HCT116 (cell line): ENCODE data around the gene AOC2. TPM values are rescaled to one million over a fixed set of nuclear protein-coding genes. Genes with fewer than 3 reads are reported as not detected.

ENCODE experiments used
- ATAC-seq: fragments of 200-7000 bp; cut with Tn5 transposase; 2 replicates; pipeline ENCODE4 v1.9.1; 2020; ENCODE audit warnings: mild to moderate bottlenecking, moderate library complexity
- BruUV-seq: library from RNA; stranded (reverse); fragments of 400-500 nt; replicated peaks from 2 replicates; lab custom pipeline; 2021; lab: Mats Ljungman, UMichigan
- CTCF ChIA-PET: fragments of 300-600 bp; sonication (Branson Sonifier 250); formaldehyde crosslinking; loops from one replicate; lab custom pipeline; 2021; ENCODE audit warnings: antibody characterized with exemption; lab: Charles Lee
- POLR2A ChIA-PET: fragments of 300-600, 350-600 bp; sonication (Branson Sonifier 250); formaldehyde crosslinking; loops from one replicate; lab custom pipeline; 2021; ENCODE audit warnings: antibody characterized with exemption; lab: Charles Lee
- RAD21 ChIA-PET, 2 experiments: fragments of 300-600 bp; sonication (Branson Sonifier 250); formaldehyde crosslinking; loops; one replicate each; lab custom pipeline; 2023; ENCODE audit warnings: low total read pairs in 2 of 2; ENCODE audit not compliant: uncharacterized antibody in 2 of 2, unreplicated experiment in 2 of 2, low non-redundant PET in 1 of 2; lab: Charles Lee
- DNase-seq: peaks from one replicate; pipeline ENCODE4 v3.0.0-alpha.2; 2010; ENCODE audit warnings: low read depth, low spot score
- H2AFZ ChIP-seq: fragments of 200-600 bp; shearing (Covaris generic), sonication (generic); 2 replicates; pipeline ENCODE4 v1.6.1; 2017; ENCODE audit warnings: low read depth, mixed run types, mixed read lengths, antibody characterized with exemption, low read length; ENCODE audit not compliant: poor library complexity, severe bottlenecking
- H3K27ac ChIP-seq: 2 replicates; pipeline ENCODE4 v1.5.1; 2012; ENCODE audit warnings: low read depth, low read length
- H3K27me3 ChIP-seq: fragments of 200-600 bp; sonication (generic); 2 replicates; pipeline ENCODE4 v1.6.1; 2016; ENCODE audit warnings: mixed run types, low read length, mixed read lengths; ENCODE audit not compliant: insufficient read depth
- H3K36me3 ChIP-seq, 2 experiments: fragments of 200-500 bp in 1 of 2; fragments of 200-600 bp in 1 of 2; sonication (Bioruptor generic) in 1 of 2; sonication (generic) in 1 of 2; 2 replicates each; pipeline versions ENCODE4 v1.5.1 to v1.6.1; 2014 to 2016; ENCODE audit warnings: low read length in 2 of 2, inconsistent platforms in 1 of 2, mixed read lengths in 1 of 2, mixed run types in 1 of 2; ENCODE audit not compliant: insufficient read depth in 2 of 2, control insufficient read depth in 1 of 2
- H3K4me1 ChIP-seq, 2 experiments: fragments of 200-600 bp in 1 of 2; sonication (generic) in 1 of 2; 2 replicates each; pipeline versions ENCODE4 v1.5.1 to v1.6.1; 2012 to 2017; ENCODE audit warnings: low read length in 2 of 2, inconsistent platforms in 1 of 2, mild to moderate bottlenecking in 1 of 2, mixed read lengths in 1 of 2, mixed run types in 1 of 2, moderate library complexity in 1 of 2; ENCODE audit not compliant: insufficient read depth in 2 of 2, control insufficient read depth in 1 of 2
- H3K4me2 ChIP-seq: fragments of 200-600 bp; sonication (generic); 2 replicates; pipeline ENCODE4 v1.6.1; 2017; ENCODE audit warnings: mixed run types, low read length, mixed read lengths
- H3K4me3 ChIP-seq, 2 experiments: fragments of 200-600 bp in 1 of 2; sonication (generic) in 1 of 2; replicated peaks in 1 of 2; 2 replicates each; pipeline ENCODE4 v1.5.1; 2011 to 2016; ENCODE audit warnings: low read length in 2 of 2, control low read depth in 1 of 2, low read depth in 1 of 2, mild to moderate bottlenecking in 1 of 2, mixed read lengths in 1 of 2, mixed run types in 1 of 2
- H3K79me2 ChIP-seq: fragments of 200-600 bp; sonication (generic); 2 replicates; pipeline ENCODE4 v1.6.1; 2017; ENCODE audit warnings: mild to moderate bottlenecking, mixed run types, low read length, moderate library complexity, mixed read lengths; ENCODE audit not compliant: insufficient read depth
- H3K9ac ChIP-seq: fragments of 200-600 bp; sonication (generic); 2 replicates; pipeline ENCODE4 v1.6.1; 2016; ENCODE audit warnings: low read length, mixed read lengths
- H3K9me2 ChIP-seq: fragments of 200-600 bp; sonication (generic), shearing (Covaris generic); 2 replicates; pipeline ENCODE4 v1.6.1; 2017; ENCODE audit warnings: mixed run types, mild to moderate bottlenecking, moderate library complexity; ENCODE audit not compliant: insufficient read depth
- H3K9me3 ChIP-seq, 2 experiments: fragments of 200-500 bp in 1 of 2; fragments of 200-600 bp in 1 of 2; sonication (Bioruptor generic) in 1 of 2; sonication (generic) in 1 of 2; 2 replicates each; pipeline ENCODE4 v1.6.1; 2014 to 2017; ENCODE audit warnings: low read length in 2 of 2, mixed read lengths in 2 of 2, inconsistent platforms in 1 of 2, low read depth in 1 of 2, mild to moderate bottlenecking in 1 of 2, mixed run types in 1 of 2, moderate library complexity in 1 of 2; ENCODE audit not compliant: control insufficient read depth in 1 of 2, insufficient read depth in 1 of 2
- H4K20me1 ChIP-seq: fragments of 200-600 bp; sonication (generic), shearing (Covaris generic); 2 replicates; pipeline ENCODE4 v1.6.1; 2017; ENCODE audit warnings: mixed run types, mild to moderate bottlenecking, moderate library complexity; ENCODE audit not compliant: insufficient read depth
- CEBPB ChIP-seq: IDR thresholded peaks from 2 replicates; pipeline ENCODE4 v1.6.1; 2012; ENCODE audit warnings: low read depth
- EGR1 ChIP-seq: IDR thresholded peaks from 2 replicates; pipeline ENCODE4 v1.6.1; 2012; ENCODE audit warnings: low read depth
- EZH2phosphoT487 ChIP-seq: fragments of 200-600 bp; IDR thresholded peaks from 2 replicates; pipeline ENCODE4 v1.6.1; 2018; ENCODE audit warnings: antibody characterized with exemption, borderline replicate concordance
- FOSL1 ChIP-seq: IDR thresholded peaks from 2 replicates; pipeline ENCODE4 v1.6.1; 2012; ENCODE audit warnings: low read depth
- JUND ChIP-seq: IDR thresholded peaks from 2 replicates; pipeline ENCODE4 v1.6.1; 2012
- POLR2A ChIP-seq: IDR thresholded peaks from 2 replicates; pipeline ENCODE4 v1.7.0; 2011; ENCODE audit warnings: borderline replicate concordance; ENCODE audit not compliant: insufficient read depth, insufficient read length; ENCODE audit errors: extremely low read depth
- POLR2AphosphoS5 ChIP-seq: IDR thresholded peaks from 2 replicates; pipeline ENCODE4 v1.6.1; 2011; ENCODE audit warnings: mild to moderate bottlenecking, low read depth, low read length, moderate library complexity
- RAD21 ChIP-seq: IDR thresholded peaks from 2 replicates; pipeline ENCODE4 v1.6.1; 2012; ENCODE audit warnings: low read depth, mild to moderate bottlenecking
- SIN3A ChIP-seq: IDR thresholded peaks from 2 replicates; pipeline ENCODE4 v1.6.1; 2012; ENCODE audit warnings: low read depth
- SP1 ChIP-seq: IDR thresholded peaks from 2 replicates; pipeline ENCODE4 v1.6.1; 2012; ENCODE audit warnings: low read depth
- TCF7L2 ChIP-seq: IDR thresholded peaks from 2 replicates; pipeline ENCODE4 v1.7.0; 2011; ENCODE audit warnings: borderline replicate concordance, inconsistent platforms; ENCODE audit not compliant: insufficient read depth, insufficient read length; ENCODE audit errors: extremely low read depth
- YY1 ChIP-seq: IDR thresholded peaks from 2 replicates; pipeline ENCODE4 v1.6.1; 2011; ENCODE audit warnings: low read length, low read depth, moderate library complexity, mild to moderate bottlenecking; ENCODE audit not compliant: insufficient replicate concordance; ENCODE audit errors: extremely low read depth
- ZNF274 ChIP-seq: fragments of 200-500 bp; sonication (Bioruptor generic); IDR thresholded peaks from 2 replicates; pipeline ENCODE4 v1.6.1; 2014; ENCODE audit warnings: mild to moderate bottlenecking, low read depth, low read length, inconsistent platforms
- intact Hi-C: fragments of 100-400 bp; cut with micrococcal nuclease; formaldehyde crosslinking; loops from 2 replicates; pipeline ENCODE4 v1.10.0; 2022
- total RNA-seq: library from RNA; stranded (reverse); gene quantifications from one replicate; pipeline ENCODE4 v1.2.1, GENCODE V29; 2021; ENCODE audit not compliant: unreplicated experiment
- TF ChIP-seq, protein P1 (sequence below): IDR thresholded peaks from 2 replicates; pipeline ENCODE4 v1.6.1; 2011; ENCODE audit warnings: mild to moderate bottlenecking, low read length, moderate library complexity; ENCODE audit not compliant: insufficient replicate concordance; ENCODE audit errors: extremely low read depth
- TF ChIP-seq, protein P2 (sequence below), 3 experiments: fragments of 200-600 bp in 1 of 3; sonication (generic) in 1 of 3; IDR thresholded peaks in 2 of 3; conservative IDR thresholded peaks in 1 of 3; 2 replicates each; pipeline ENCODE4 v1.5.1; 2012 to 2017; ENCODE audit warnings: low read depth in 2 of 3, low read length in 2 of 3, antibody characterized with exemption in 1 of 3, borderline replicate concordance in 1 of 3, control low read depth in 1 of 3, mild to moderate bottlenecking in 1 of 3, mixed read lengths in 1 of 3, mixed run types in 1 of 3, moderate library complexity in 1 of 3; ENCODE audit not compliant: insufficient read depth in 1 of 3
- TF ChIP-seq, protein P3 (sequence below): IDR thresholded peaks from 2 replicates; pipeline ENCODE4 v1.6.1; 2012
- TF ChIP-seq, protein P4 (sequence below): IDR thresholded peaks from 2 replicates; pipeline ENCODE4 v1.6.1; 2012; ENCODE audit warnings: low read depth
- TF ChIP-seq, protein P5 (sequence below): IDR thresholded peaks from 2 replicates; pipeline ENCODE4 v1.6.1; 2012

AOC2 gene
- total RNA-seq, 1 experiment from 2014 or later: 8.0 TPM

DNA sequence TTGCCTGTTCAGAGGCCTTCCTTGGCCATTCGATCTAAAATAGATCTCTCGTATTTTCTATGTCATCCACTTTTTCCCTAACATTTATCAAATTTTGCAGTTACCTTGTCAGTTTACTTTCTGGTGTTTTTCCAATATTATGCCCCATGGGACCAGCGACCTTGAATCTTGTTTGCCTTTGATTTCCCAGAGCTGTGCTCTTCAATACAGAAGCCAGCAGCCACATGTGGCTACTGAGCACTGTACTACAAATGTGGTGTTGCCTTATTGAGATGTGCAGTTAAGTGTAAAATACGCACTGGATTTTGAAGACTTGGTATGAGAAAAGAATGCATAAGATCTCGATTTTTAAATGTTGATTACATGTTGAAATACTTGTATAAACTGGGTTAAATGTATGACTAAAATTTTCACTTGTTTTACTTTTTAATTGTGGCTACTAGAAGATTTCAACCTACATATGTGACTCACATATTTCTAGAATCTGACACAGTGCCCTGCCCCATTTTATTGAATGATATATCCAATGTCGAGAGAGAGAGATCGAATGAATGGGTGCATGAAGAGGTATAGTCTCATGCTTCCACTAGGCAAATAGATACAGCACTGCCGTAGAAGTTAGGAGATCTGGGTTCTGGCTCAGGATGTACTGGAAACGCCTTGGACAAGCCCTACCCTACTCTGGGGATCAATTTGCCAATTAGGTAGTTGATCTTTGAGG is 12.0 kb upstream of the AOC2 start:
- ChIA-PET POLR2A (interaction anchor here (1.5 to 1.8 kb wide), 2 partner anchors 8 to 97 kb away, joined by 3 to 7 read pairs; partner anchors contain the start of gene BECN1), CTCF (interaction anchor here (0.9 to 1.9 kb wide), 3 partner anchors 8 to 254 kb away, joined by 3 to 6 read pairs (median 4); partner anchors contain the start of gene BECN1), RAD21 (no interaction called here)
- Histone ChIP-seq H3K79me2 (peaks cover 40% of the 10 kb centered on the region), H3K4me2 (peak overlapping the region; percentile 92), H3K9ac (peak overlapping the region; percentile 98), H3K4me3 (peak overlapping the region; percentile 89 to 93), H3K27me3 (no peaks in the 10 kb centered on the region), H4K20me1 (no peaks in the 10 kb centered on the region), H3K9me2 (no peaks in the 10 kb centered on the region), H3K9me3 (no peaks in the 10 kb centered on the region), H2AFZ (peak overlapping the region; percentile 60), H3K4me1 (peaks cover 12 to 19% of the 10 kb centered on the region in 2 experiments; a peak in 3 of 4 replicates), H3K27ac (peak overlapping the region; percentile 80), H3K36me3 (peaks cover 2 to 18% of the 10 kb centered on the region in 2 experiments; a peak in 2 of 4 replicates)
- ATAC-seq (peak; percentile 45), DNase-seq (no peak)
- intact Hi-C loops: no loop called here
- BruUV-seq: no TSS peak
- TF ChIP-seq RAD21 (no peak), JUND (no peak), EGR1 (no peak), EZH2phosphoT487 (no peak), FOSL1 (no peak), POLR2A (no peak), SP1 (no peak), YY1 (no peak), TCF7L2 (no peak), POLR2AphosphoS5 (no peak), CEBPB (no peak), ZNF274 (no peak), SIN3A (no peak)
- TF ChIP-seq, protein P1, sequence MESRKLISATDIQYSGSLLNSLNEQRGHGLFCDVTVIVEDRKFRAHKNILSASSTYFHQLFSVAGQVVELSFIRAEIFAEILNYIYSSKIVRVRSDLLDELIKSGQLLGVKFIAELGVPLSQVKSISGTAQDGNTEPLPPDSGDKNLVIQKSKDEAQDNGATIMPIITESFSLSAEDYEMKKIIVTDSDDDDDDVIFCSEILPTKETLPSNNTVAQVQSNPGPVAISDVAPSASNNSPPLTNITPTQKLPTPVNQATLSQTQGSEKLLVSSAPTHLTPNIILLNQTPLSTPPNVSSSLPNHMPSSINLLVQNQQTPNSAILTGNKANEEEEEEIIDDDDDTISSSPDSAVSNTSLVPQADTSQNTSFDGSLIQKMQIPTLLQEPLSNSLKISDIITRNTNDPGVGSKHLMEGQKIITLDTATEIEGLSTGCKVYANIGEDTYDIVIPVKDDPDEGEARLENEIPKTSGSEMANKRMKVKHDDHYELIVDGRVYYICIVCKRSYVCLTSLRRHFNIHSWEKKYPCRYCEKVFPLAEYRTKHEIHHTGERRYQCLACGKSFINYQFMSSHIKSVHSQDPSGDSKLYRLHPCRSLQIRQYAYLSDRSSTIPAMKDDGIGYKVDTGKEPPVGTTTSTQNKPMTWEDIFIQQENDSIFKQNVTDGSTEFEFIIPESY: no peak
- TF ChIP-seq, protein P2, sequence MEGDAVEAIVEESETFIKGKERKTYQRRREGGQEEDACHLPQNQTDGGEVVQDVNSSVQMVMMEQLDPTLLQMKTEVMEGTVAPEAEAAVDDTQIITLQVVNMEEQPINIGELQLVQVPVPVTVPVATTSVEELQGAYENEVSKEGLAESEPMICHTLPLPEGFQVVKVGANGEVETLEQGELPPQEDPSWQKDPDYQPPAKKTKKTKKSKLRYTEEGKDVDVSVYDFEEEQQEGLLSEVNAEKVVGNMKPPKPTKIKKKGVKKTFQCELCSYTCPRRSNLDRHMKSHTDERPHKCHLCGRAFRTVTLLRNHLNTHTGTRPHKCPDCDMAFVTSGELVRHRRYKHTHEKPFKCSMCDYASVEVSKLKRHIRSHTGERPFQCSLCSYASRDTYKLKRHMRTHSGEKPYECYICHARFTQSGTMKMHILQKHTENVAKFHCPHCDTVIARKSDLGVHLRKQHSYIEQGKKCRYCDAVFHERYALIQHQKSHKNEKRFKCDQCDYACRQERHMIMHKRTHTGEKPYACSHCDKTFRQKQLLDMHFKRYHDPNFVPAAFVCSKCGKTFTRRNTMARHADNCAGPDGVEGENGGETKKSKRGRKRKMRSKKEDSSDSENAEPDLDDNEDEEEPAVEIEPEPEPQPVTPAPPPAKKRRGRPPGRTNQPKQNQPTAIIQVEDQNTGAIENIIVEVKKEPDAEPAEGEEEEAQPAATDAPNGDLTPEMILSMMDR (IDR thresholded peaks at IDR 0.05 in 2 of 3, conservative IDR thresholded peaks at IDR 0.05 in 1 of 3; ENCODE audit: borderline replicate concordance in 1 of 3, insufficient read depth in 1 of 3, low read depth in 2 of 3, low read length in 2 of 3): no peak
- TF ChIP-seq, protein P3, sequence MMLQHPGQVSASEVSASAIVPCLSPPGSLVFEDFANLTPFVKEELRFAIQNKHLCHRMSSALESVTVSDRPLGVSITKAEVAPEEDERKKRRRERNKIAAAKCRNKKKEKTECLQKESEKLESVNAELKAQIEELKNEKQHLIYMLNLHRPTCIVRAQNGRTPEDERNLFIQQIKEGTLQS: no peak
- TF ChIP-seq, protein P4, sequence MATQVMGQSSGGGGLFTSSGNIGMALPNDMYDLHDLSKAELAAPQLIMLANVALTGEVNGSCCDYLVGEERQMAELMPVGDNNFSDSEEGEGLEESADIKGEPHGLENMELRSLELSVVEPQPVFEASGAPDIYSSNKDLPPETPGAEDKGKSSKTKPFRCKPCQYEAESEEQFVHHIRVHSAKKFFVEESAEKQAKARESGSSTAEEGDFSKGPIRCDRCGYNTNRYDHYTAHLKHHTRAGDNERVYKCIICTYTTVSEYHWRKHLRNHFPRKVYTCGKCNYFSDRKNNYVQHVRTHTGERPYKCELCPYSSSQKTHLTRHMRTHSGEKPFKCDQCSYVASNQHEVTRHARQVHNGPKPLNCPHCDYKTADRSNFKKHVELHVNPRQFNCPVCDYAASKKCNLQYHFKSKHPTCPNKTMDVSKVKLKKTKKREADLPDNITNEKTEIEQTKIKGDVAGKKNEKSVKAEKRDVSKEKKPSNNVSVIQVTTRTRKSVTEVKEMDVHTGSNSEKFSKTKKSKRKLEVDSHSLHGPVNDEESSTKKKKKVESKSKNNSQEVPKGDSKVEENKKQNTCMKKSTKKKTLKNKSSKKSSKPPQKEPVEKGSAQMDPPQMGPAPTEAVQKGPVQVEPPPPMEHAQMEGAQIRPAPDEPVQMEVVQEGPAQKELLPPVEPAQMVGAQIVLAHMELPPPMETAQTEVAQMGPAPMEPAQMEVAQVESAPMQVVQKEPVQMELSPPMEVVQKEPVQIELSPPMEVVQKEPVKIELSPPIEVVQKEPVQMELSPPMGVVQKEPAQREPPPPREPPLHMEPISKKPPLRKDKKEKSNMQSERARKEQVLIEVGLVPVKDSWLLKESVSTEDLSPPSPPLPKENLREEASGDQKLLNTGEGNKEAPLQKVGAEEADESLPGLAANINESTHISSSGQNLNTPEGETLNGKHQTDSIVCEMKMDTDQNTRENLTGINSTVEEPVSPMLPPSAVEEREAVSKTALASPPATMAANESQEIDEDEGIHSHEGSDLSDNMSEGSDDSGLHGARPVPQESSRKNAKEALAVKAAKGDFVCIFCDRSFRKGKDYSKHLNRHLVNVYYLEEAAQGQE: no peak
- TF ChIP-seq, protein P5, sequence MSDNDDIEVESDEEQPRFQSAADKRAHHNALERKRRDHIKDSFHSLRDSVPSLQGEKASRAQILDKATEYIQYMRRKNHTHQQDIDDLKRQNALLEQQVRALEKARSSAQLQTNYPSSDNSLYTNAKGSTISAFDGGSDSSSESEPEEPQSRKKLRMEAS: no peak
